Ascending aorta (tissue), 2 donors: Measurements from ENCODE around the gene FUCA1. TPM values are rescaled to one million over a fixed set of nuclear protein-coding genes. Genes with fewer than 3 reads are reported as not detected.

Experiments
- DNase-seq, 2 donors: peaks; one replicate each; pipeline ENCODE4 v3.0.0-alpha.2; 2019; ENCODE audit warnings: low spot score in 2 of 2
- H3K27ac ChIP-seq, 2 donors: fragments of 200-600 bp; sonication (generic); one replicate each; pipeline ENCODE4 v1.5.1; 2016 to 2017; ENCODE audit warnings: mild to moderate bottlenecking in 1 of 2
- H3K27me3 ChIP-seq: fragments of 200-600 bp; sonication (generic); one replicate; pipeline ENCODE4 v1.5.1; 2017
- H3K36me3 ChIP-seq, 2 donors: fragments of 200-600 bp; sonication (generic); one replicate each; pipeline ENCODE4 v1.5.1; 2016
- H3K4me1 ChIP-seq, 2 donors: fragments of 200-600 bp; sonication (generic); one replicate each; pipeline ENCODE4 v1.5.1; 2016 to 2017; ENCODE audit warnings: mild to moderate bottlenecking in 1 of 2
- H3K4me3 ChIP-seq, 2 donors: fragments of 200-600 bp; sonication (generic); one replicate each; pipeline ENCODE4 v1.5.1; 2016 to 2017; ENCODE audit warnings: mild to moderate bottlenecking in 1 of 2
- H3K9me3 ChIP-seq, 2 donors: fragments of 200-600 bp; sonication (generic); one replicate each; pipeline ENCODE4 v1.5.1; 2016
- CTCF ChIP-seq, 3 experiments: fragments of 200-600 bp in 2 of 3; fragments of 450-650 bp in 1 of 3; sonication (generic) in 2 of 3; IDR thresholded peaks; one replicate each; pipeline ENCODE4 v1.5.1; 2016 to 2019; ENCODE audit warnings: antibody characterized with exemption in 3 of 3, mild to moderate bottlenecking in 1 of 3, moderate library complexity in 1 of 3
- intact Hi-C: fragments of 100-400 bp; cut with DNase I; formaldehyde crosslinking; loops from one replicate; pipeline ENCODE4 v1.15.1; 2023
- total RNA-seq: library from RNA; depleted of rRNA; stranded (reverse); fragments of >200 nt; gene quantifications from one replicate; pipeline ENCODE4 v1.1.0, GENCODE V29; 2016

The FUCA1 gene
- total RNA-seq, 1 donor from 2014 or later: 11.1 TPM

DNA sequence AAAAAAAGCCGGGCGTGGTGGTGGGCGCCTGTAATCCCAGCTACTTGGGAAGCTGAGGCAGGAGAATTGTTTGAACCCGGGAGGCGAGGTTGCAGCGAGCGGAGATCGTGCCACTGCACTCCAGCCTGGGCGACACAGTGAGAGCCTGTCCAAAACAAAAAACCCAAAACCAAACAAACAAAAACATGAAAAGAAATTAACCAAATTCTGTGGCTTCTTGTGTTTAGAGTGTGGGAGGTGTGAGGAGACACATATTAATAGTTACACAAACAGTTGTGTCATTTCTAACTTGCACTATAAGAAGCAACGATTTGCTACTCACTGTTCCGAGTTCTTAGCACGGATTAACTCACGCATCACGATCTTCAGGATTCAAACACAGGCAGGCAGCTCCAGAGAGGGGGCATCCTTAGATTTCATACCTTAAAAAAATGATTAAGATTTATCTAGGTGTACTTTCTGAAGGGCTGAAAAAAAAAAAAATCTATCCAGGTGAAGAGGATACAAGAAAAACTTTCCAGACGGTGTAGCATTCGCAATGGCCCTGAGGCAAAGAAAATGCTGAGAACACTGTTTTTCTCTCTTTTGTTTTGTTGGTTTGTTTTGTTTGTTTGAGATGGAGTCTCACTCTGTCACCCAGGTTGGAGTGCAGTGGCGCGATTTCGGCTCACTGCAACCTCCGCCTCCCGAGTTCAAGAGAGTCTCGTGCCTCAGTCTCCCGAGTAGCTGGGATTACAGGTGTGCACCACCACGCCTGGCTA, 42.1 kb downstream of the FUCA1 start:
- peak overlapping the region; percentile 77 to 97 for H3K4me3 ChIP-seq
- no peaks in the 10 kb centered on the region for H3K27me3 ChIP-seq
- TF ChIP-seq CTCF (IDR thresholded peaks at IDR 0.05): no peak
- H3K4me1 ChIP-seq: peaks cover 0 to 6% of the 10 kb centered on the region in 2 donors
- H3K36me3 ChIP-seq: no peaks in the 10 kb centered on the region
- intact Hi-C loops: loop anchor here (2.0 kb wide), 2 partner anchors 23 to 41 kb away; no protein-coding TSS in a partner anchor
- H3K9me3 ChIP-seq: no peaks in the 10 kb centered on the region
- no peak for DNase-seq
- H3K27ac ChIP-seq: peak overlapping the region; percentile 97

GRCh38 chr1:23825076-23825761, 42.9 kb downstream of the FUCA1 start, which contains the start of gene HMGCL:
HMGCL (minus strand) TSS chr1:23825429; CDS start chr1:23825415, 14 bp downstream.
- Histone ChIP-seq H3K4me1 (peaks cover 0 to 6% of the 10 kb centered on the region in 2 donors), H3K27me3 (no peaks in the 10 kb centered on the region), H3K27ac (peak within 1 kb of the TSS; percentile 97), H3K36me3 (no peaks in the 10 kb centered on the region), H3K4me3 (peak within 1 kb of the TSS; percentile 77 to 97), H3K9me3 (no peaks in the 10 kb centered on the region)
- no peak for TF ChIP-seq CTCF (IDR thresholded peaks at IDR 0.05)
- peak; percentile 58 to 95 for DNase-seq
- intact Hi-C loops: loop anchor here (2.0 kb wide), 2 partner anchors 22 to 42 kb away; no protein-coding TSS in a partner anchor

DNA sequence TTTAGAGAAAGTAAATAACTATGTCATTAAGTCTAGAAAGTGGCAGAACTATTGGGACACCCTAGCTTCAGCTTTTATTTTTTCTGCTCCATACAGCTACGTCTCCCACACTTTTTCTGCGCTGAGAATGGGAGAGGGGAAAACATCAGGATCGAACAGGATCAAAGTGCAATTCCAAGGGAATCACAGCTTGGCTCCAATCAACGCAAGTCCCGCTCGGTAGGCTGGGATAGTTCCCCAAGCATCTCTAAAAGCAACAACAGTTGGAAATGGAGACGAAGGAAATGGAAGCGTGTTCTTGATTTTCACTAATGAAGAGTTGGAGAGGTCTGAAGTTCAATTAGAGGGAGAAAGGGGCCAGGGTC, 43.4 kb downstream of the FUCA1 start:
- peak overlapping the region; percentile 97 for H3K27ac ChIP-seq
- intact Hi-C loops: loop anchor here (2.0 kb wide), 2 partner anchors 22 to 42 kb away; no protein-coding TSS in a partner anchor
- peak overlapping the region; percentile 77 to 97 for H3K4me3 ChIP-seq
- no peaks in the 10 kb centered on the region for H3K27me3 ChIP-seq
- no peaks in the 10 kb centered on the region for H3K9me3 ChIP-seq
- H3K36me3 ChIP-seq: peaks cover 0 to under 1% of the 10 kb centered on the region in 2 donors
- peaks cover 0 to 6% of the 10 kb centered on the region in 2 donors for H3K4me1 ChIP-seq
- DNase-seq: no peak
- TF ChIP-seq CTCF (IDR thresholded peaks at IDR 0.05): no peak

DNA sequence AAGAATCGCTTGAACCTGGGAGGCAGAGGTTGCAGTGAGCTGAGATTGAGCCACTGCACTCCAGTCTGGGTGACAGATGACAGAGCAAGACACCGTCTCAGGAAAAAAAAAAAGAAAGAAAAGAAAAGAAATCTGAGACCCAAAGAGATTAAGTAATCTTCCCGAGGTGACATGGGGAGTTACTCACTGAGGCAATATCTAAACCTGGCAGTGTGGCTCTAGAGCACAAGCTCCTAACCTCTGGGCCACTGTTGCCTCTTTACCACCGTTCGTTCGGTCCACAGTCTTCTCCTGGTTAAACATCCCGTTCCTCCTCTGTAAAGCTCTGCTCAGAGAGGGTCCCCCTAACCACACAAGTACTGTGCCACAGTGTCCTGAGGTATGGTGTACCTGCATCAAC, 44.3 kb downstream of the FUCA1 start:
- no peak overlapping the region for H3K27ac ChIP-seq
- intact Hi-C loops: loop anchor here (2.0 kb wide), 2 partner anchors 21 to 43 kb away; no protein-coding TSS in a partner anchor
- H3K9me3 ChIP-seq: no peaks in the 10 kb centered on the region
- no peaks in the 10 kb centered on the region for H3K27me3 ChIP-seq
- peaks cover 6% of the 10 kb centered on the region in 2 donors for H3K36me3 ChIP-seq
- H3K4me1 ChIP-seq: peaks cover 0 to 6% of the 10 kb centered on the region in 2 donors
- TF ChIP-seq CTCF (IDR thresholded peaks at IDR 0.05): no peak
- peak overlapping the region; percentile 77 to 97 for H3K4me3 ChIP-seq
- DNase-seq: no peak

DNA sequence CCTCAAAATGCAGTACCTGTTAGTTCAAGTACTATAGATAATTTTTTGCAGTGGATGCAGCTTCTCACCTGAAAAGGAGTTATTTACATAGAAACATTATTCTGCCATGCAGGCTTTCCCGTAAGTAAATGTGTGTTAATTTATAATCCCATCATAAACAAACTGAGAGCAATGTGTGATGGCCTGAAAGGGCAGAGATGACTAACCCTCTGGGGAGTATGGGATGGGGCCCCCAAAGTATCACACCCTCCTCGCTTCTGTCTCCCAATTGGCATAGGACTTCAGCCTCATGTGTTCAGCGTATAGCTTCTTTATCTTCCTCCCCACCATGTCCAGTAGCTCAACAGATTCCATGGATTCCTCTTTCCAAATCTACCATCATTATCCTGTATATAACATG, 50.5 kb downstream of the FUCA1 start:
- DNase-seq: no peak
- Histone ChIP-seq H3K36me3 (peaks cover 59 to 65% of the 10 kb centered on the region in 2 donors), H3K9me3 (no peaks in the 10 kb centered on the region), H3K4me1 (no peaks in the 10 kb centered on the region), H3K27ac (no peak overlapping the region), H3K27me3 (no peaks in the 10 kb centered on the region), H3K4me3 (no peak overlapping the region)
- intact Hi-C loops: loop anchor here (10.0 kb wide), 1 partner anchor 97 kb away; the partner anchor contains the start of gene CNR2
- TF ChIP-seq CTCF (IDR thresholded peaks at IDR 0.05): no peak
